Measurements from ENCODE around the gene NUP160.

DNA sequence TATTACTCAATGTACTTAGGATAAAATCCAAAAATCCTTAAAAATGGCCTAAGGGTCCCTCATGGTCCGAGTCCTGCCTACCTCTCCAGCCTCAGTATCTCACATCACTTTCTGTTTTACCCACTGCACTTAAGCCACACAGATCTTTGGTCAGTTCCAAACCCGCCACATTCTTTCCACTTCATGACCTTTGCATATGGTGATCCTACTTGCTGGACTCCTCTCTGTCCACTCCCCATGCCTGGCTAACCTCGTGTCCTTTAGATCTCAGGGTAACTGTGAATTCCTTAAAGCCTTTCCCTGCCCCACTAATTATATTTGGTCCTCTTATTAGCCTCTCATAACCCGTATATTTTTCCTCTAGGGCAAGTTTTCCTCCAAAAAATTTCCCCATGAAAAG lies 1.2 kb downstream of the NUP160 start:
- TF ChIP-seq, protein P1, sequence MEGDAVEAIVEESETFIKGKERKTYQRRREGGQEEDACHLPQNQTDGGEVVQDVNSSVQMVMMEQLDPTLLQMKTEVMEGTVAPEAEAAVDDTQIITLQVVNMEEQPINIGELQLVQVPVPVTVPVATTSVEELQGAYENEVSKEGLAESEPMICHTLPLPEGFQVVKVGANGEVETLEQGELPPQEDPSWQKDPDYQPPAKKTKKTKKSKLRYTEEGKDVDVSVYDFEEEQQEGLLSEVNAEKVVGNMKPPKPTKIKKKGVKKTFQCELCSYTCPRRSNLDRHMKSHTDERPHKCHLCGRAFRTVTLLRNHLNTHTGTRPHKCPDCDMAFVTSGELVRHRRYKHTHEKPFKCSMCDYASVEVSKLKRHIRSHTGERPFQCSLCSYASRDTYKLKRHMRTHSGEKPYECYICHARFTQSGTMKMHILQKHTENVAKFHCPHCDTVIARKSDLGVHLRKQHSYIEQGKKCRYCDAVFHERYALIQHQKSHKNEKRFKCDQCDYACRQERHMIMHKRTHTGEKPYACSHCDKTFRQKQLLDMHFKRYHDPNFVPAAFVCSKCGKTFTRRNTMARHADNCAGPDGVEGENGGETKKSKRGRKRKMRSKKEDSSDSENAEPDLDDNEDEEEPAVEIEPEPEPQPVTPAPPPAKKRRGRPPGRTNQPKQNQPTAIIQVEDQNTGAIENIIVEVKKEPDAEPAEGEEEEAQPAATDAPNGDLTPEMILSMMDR (IDR thresholded peaks at IDR 0.05), result no peak
- TF ChIP-seq EP300 (IDR thresholded peaks at IDR 0.05), result no peak
- TF ChIP-seq POLR2A (IDR thresholded peaks at IDR 0.05), result no peak
